Breast epithelium (tissue), 4 donors: ENCODE data around the gene FEN1. TPM values are rescaled to one million over a fixed set of nuclear protein-coding genes. Genes with fewer than 3 reads are reported as not detected.

ENCODE experiments used
- DNase-seq, 2 donors: peaks; one replicate each; pipeline ENCODE4 v3.0.0-alpha.2; 2019; ENCODE audit warnings: low spot score in 2 of 2
- H3K27ac ChIP-seq, 2 donors: fragments of 200-600 bp; sonication (generic) in 1 of 2; one replicate each; pipeline ENCODE4 v1.5.1; 2016 to 2019; ENCODE audit warnings: mild to moderate bottlenecking in 1 of 2
- H3K27me3 ChIP-seq, 2 donors: fragments of 200-600 bp; sonication (generic) in 1 of 2; one replicate each; pipeline versions ENCODE4 v1.5.1 to v1.6.0; 2017 to 2019; ENCODE audit warnings: control low read depth in 1 of 2, mild to moderate bottlenecking in 1 of 2
- H3K36me3 ChIP-seq: fragments of 200-600 bp; one replicate; pipeline ENCODE4 v1.5.1; 2019
- H3K4me1 ChIP-seq, 2 donors: fragments of 200-600 bp; sonication (generic); one replicate each; pipeline ENCODE4 v1.5.1; 2016 to 2019; ENCODE audit warnings: control low read depth in 1 of 2
- H3K4me3 ChIP-seq, 3 donors: fragments of 200-600 bp; sonication (generic); 1 replicate in 2 of 3; 2 replicates in 1 of 3; pipeline ENCODE4 v1.5.1; 2016 to 2019; ENCODE audit warnings: mild to moderate bottlenecking in 3 of 3, moderate library complexity in 2 of 3
- H3K9me3 ChIP-seq, 2 donors: fragments of 200-600 bp; sonication (generic) in 1 of 2; one replicate each; pipeline ENCODE4 v1.5.1; 2016 to 2019; ENCODE audit warnings: control low read depth in 1 of 2
- CTCF ChIP-seq, 3 donors: fragments of 450-650 bp; IDR thresholded peaks; one replicate each; pipeline ENCODE4 v1.5.1; 2016 to 2017; ENCODE audit warnings: antibody characterized with exemption in 3 of 3, mild to moderate bottlenecking in 3 of 3, moderate library complexity in 3 of 3
- POLR2A ChIP-seq: fragments of 450-650 bp; IDR thresholded peaks from one replicate; pipeline ENCODE4 v1.6.1; 2016; ENCODE audit warnings: antibody characterized with exemption, mild to moderate bottlenecking, moderate library complexity
- POLR2AphosphoS5 ChIP-seq, 3 donors: sonication (generic); formaldehyde crosslinking; IDR thresholded peaks; one replicate each; pipeline ENCODE4 v1.6.1; 2017; ENCODE audit warnings: antibody characterized with exemption in 3 of 3
- intact Hi-C: fragments of 100-400 bp; cut with DNase I; formaldehyde crosslinking; loops from one replicate; pipeline ENCODE4 v1.15.1; 2023; ENCODE audit warnings: low total_unique reads
- total RNA-seq, 3 donors: library from RNA; depleted of rRNA; stranded (reverse); fragments of >200 nt; gene quantifications; one replicate each; pipeline ENCODE4 v1.1.0, GENCODE V29; 2016

The FEN1 gene
- total RNA-seq, 3 donors from 2014 or later = 5.9 to 9.2 (median 8.5) TPM

GRCh38 chr11:61756452-61757212 is 36.1 kb upstream of the FEN1 start:
- H3K36me3 ChIP-seq = no peaks in the 10 kb centered on the region
- intact Hi-C loops = no loop called here

GRCh38 chr11:61757213-61757862 is 35.4 kb upstream of the FEN1 start:
- no peak overlapping the region for H3K4me3 ChIP-seq
- no peaks in the 10 kb centered on the region for H3K4me1 ChIP-seq
- TF ChIP-seq CTCF (IDR thresholded peaks at IDR 0.05) (no peak), POLR2A (no peak), POLR2AphosphoS5 (IDR thresholded peaks at IDR 0.05) (no peak)
- no peaks in the 10 kb centered on the region for H3K9me3 ChIP-seq
- no peaks in the 10 kb centered on the region for H3K27me3 ChIP-seq
- H3K27ac ChIP-seq = no peak overlapping the region
- no peaks in the 10 kb centered on the region for H3K36me3 ChIP-seq
- no peak for DNase-seq
- intact Hi-C loops = no loop called here

More at GRCh38 chr11:61756452-61757212, 36.1 kb upstream of the FEN1 start:
- DNase-seq = no peak
- Histone ChIP-seq H3K9me3 (no peaks in the 10 kb centered on the region), H3K4me3 (no peak overlapping the region), H3K27me3 (no peaks in the 10 kb centered on the region), H3K27ac (no peak overlapping the region), H3K4me1 (no peaks in the 10 kb centered on the region)
- TF ChIP-seq POLR2AphosphoS5 (IDR thresholded peaks at IDR 0.05) = no peak
- TF ChIP-seq POLR2A = no peak
- no peak for TF ChIP-seq CTCF (IDR thresholded peaks at IDR 0.05)

GRCh38 chr11:61760946-61761345 is 31.8 kb upstream of the FEN1 start:
- Histone ChIP-seq H3K4me3 (no peak overlapping the region), H3K9me3 (no peaks in the 10 kb centered on the region), H3K27ac (no peak overlapping the region), H3K4me1 (no peaks in the 10 kb centered on the region), H3K27me3 (no peaks in the 10 kb centered on the region), H3K36me3 (no peaks in the 10 kb centered on the region)
- intact Hi-C loops = no loop called here
- TF ChIP-seq POLR2AphosphoS5 (IDR thresholded peaks at IDR 0.05) (no peak), CTCF (IDR thresholded peaks at IDR 0.05) (no peak), POLR2A (no peak)
- no peak for DNase-seq

- Histone ChIP-seq H3K4me1 (no peaks in the 10 kb centered on the region), H3K9me3 (no peaks in the 10 kb centered on the region), H3K36me3 (no peaks in the 10 kb centered on the region), H3K4me3 (no peak overlapping the region), H3K27ac (no peak overlapping the region), H3K27me3 (no peaks in the 10 kb centered on the region)
- TF ChIP-seq POLR2A = no peak
- TF ChIP-seq POLR2AphosphoS5 (IDR thresholded peaks at IDR 0.05) = no peak
- no peak for TF ChIP-seq CTCF (IDR thresholded peaks at IDR 0.05)
- DNase-seq = no peak
- intact Hi-C loops = no loop called here
These were observed 31.1 kb upstream of the FEN1 start for GRCh38 chr11:61761440-61762222.
